Naive thymus-derived CD4-positive, alpha-beta T cell (primary cell): ENCODE measurements around the gene PLIN5. TPM values are rescaled to one million over a fixed set of nuclear protein-coding genes. Genes with fewer than 3 reads are reported as not detected.
A peak's percentile ranks its signal among the peaks of the same experiment; 100 is the strongest.

Experiments used
- ATAC-seq: fragments of 150-1000 bp; cut with Tn5 transposase; 2 replicates; pipeline ENCODE4 v1.10.0; 2021; ENCODE audit warnings: mild to moderate bottlenecking, moderate library complexity
- CTCF ChIA-PET: fragments of 350-600 bp; sonication (Branson Sonifier 250); formaldehyde crosslinking; loops from one replicate; lab custom pipeline; 2021; ENCODE audit warnings: antibody characterized with exemption; lab: Charles Lee
- POLR2A ChIA-PET: fragments of 350-600 bp; sonication (Branson Sonifier 250); formaldehyde crosslinking; loops from one replicate; lab custom pipeline; 2021; ENCODE audit warnings: antibody characterized with exemption, inconsistent platforms; lab: Charles Lee
- DNase-seq, 9 donors: peaks; one replicate each; pipeline versions ENCODE4 v3.0.0 to v3.0.0-alpha.2; 2020 to 2022; ENCODE audit warnings: mixed read lengths in 1 of 9
- H3K27ac ChIP-seq: one replicate; pipeline ENCODE4 v1.7.0; 2013; ENCODE audit warnings: mild to moderate bottlenecking, low read depth, low read length, moderate library complexity
- H3K27me3 ChIP-seq, 2 donors: one replicate each; pipeline ENCODE4 v1.7.0; 2013; ENCODE audit warnings: low read length in 2 of 2, mild to moderate bottlenecking in 2 of 2, moderate library complexity in 2 of 2; ENCODE audit not compliant: control insufficient read depth in 2 of 2, insufficient read depth in 2 of 2
- H3K36me3 ChIP-seq, 3 experiments: 1 replicate in 2 of 3; 2 replicates in 1 of 3; pipeline ENCODE4 v1.7.0; 2013; ENCODE audit warnings: low read length in 3 of 3, mild to moderate bottlenecking in 3 of 3, moderate library complexity in 1 of 3; ENCODE audit not compliant: insufficient read depth in 3 of 3, control insufficient read depth in 2 of 3
- H3K4me1 ChIP-seq, 2 donors: one replicate each; pipeline ENCODE4 v1.7.0; 2013; ENCODE audit warnings: low read length in 2 of 2, mild to moderate bottlenecking in 2 of 2, moderate library complexity in 1 of 2; ENCODE audit not compliant: control insufficient read depth in 2 of 2, insufficient read depth in 2 of 2
- H3K4me3 ChIP-seq: 2 replicates; pipeline ENCODE4 v1.7.0; 2013; ENCODE audit warnings: mild to moderate bottlenecking, low read length
- H3K9me3 ChIP-seq, 3 experiments: 1 replicate in 2 of 3; 2 replicates in 1 of 3; pipeline ENCODE4 v1.7.0; 2013; ENCODE audit warnings: low read length in 3 of 3; ENCODE audit not compliant: control insufficient read depth in 2 of 3
- H3K27ac Mint-ChIP-seq, 9 donors: one replicate each; pipeline ENCODE4 v1.8.0; 2020 to 2022; ENCODE audit warnings: mixed read lengths in 9 of 9, mild to moderate bottlenecking in 8 of 9, moderate library complexity in 5 of 9, inconsistent platforms in 2 of 9
- H3K27me3 Mint-ChIP-seq, 5 donors: one replicate each; pipeline ENCODE4 v1.8.0; 2021 to 2022; ENCODE audit warnings: mixed read lengths in 5 of 5, mild to moderate bottlenecking in 1 of 5
- H3K36me3 Mint-ChIP-seq, 5 donors: one replicate each; pipeline ENCODE4 v1.8.0; 2020 to 2022; ENCODE audit warnings: mixed read lengths in 5 of 5, mild to moderate bottlenecking in 3 of 5, inconsistent platforms in 1 of 5
- H3K4me1 Mint-ChIP-seq, 7 donors: one replicate each; pipeline ENCODE4 v1.8.0; 2020 to 2022; ENCODE audit warnings: mixed read lengths in 7 of 7, mild to moderate bottlenecking in 3 of 7, inconsistent platforms in 1 of 7
- H3K4me3 Mint-ChIP-seq, 10 donors: one replicate each; pipeline ENCODE4 v1.8.0; 2020 to 2022; ENCODE audit warnings: mild to moderate bottlenecking in 10 of 10, mixed read lengths in 10 of 10, moderate library complexity in 6 of 10, inconsistent platforms in 2 of 10
- H3K9me3 Mint-ChIP-seq, 11 donors: one replicate each; pipeline ENCODE4 v1.8.0; 2020 to 2022; ENCODE audit warnings: mixed read lengths in 11 of 11, mild to moderate bottlenecking in 4 of 11, inconsistent platforms in 1 of 11, moderate library complexity in 1 of 11
- intact Hi-C, 2 donors: fragments of 100-400 bp; cut with micrococcal nuclease; formaldehyde crosslinking; loops; one replicate each; pipeline ENCODE4 v1.15.1; 2023
- polyA plus RNA-seq, 2 donors: library from polyadenylated mRNA; unstranded; fragments of 300-500 nt; fragmentation: Illumina TruSeq; gene quantifications; one replicate each; pipeline ENCODE4 v1.2.3, GENCODE V29; 2021
- total RNA-seq, 6 experiments: library from RNA in 5 of 6; stranded (reverse) in 5 of 6; gene quantifications; 1 replicate in 5 of 6; 2 replicates in 1 of 6; pipeline ENCODE4 v1.2.3 and lab custom pipeline; 2021 to 2026

The PLIN5 gene
- total and polyA plus RNA-seq, 7 experiments from 2014 or later = 0.24 to 1.9 (median 1.1) TPM; not detected in 1

GRCh38 chr19:4580021-4580901 is 45.2 kb upstream of the PLIN5 start:
- Mint-ChIP-seq H3K27me3 (peaks cover 46 to 61% (median 57%) of the 10 kb centered on the region in 5 donors), H3K36me3 (peaks cover 0 to 6% (median 0%) of the 10 kb centered on the region in 5 donors), H3K27ac (no peak overlapping the region), H3K4me1 (peaks cover 6 to 13% (median 9%) of the 10 kb centered on the region in 7 donors), H3K4me3 (peak overlapping the region in 2 of 10 donors; percentile 19 to 64), H3K9me3 (peaks cover 0 to 4% (median 0%) of the 10 kb centered on the region in 11 donors)
- ChIA-PET POLR2A (no interaction called here), CTCF (no interaction called here)
- no peaks in the 10 kb centered on the region for H3K9me3 ChIP-seq
- H3K36me3 ChIP-seq = no peaks in the 10 kb centered on the region
- peaks cover 0 to 7% of the 10 kb centered on the region in 2 donors for H3K27me3 ChIP-seq
- H3K4me3 ChIP-seq = no peak overlapping the region
- no peaks in the 10 kb centered on the region for H3K4me1 ChIP-seq
- ATAC-seq (no peak), DNase-seq (no peak)
- H3K27ac ChIP-seq = no peak overlapping the region
- intact Hi-C loops = no loop called here

- Histone ChIP-seq H3K4me3 (no peak overlapping the region), H3K27ac (no peak overlapping the region), H3K27me3 (peaks cover 0 to under 1% of the 10 kb centered on the region in 2 donors), H3K4me1 (no peaks in the 10 kb centered on the region), H3K36me3 (no peaks in the 10 kb centered on the region), H3K9me3 (no peaks in the 10 kb centered on the region)
- POLR2A ChIA-PET = no interaction called here
- Mint-ChIP-seq H3K4me3 (peak overlapping the region in 1 of 10 donors; percentile 52), H3K36me3 (peaks cover 0 to 6% (median 0%) of the 10 kb centered on the region in 5 donors), H3K9me3 (peaks cover 0 to 4% (median 0%) of the 10 kb centered on the region in 11 donors), H3K27ac (no peak overlapping the region), H3K27me3 (peaks cover 42 to 65% (median 57%) of the 10 kb centered on the region in 5 donors), H3K4me1 (peaks cover 6 to 10% (median 9%) of the 10 kb centered on the region in 7 donors)
- CTCF ChIA-PET = interaction anchor here (1.0 kb wide), 1 partner anchor 57 kb away, joined by 3 read pairs; no protein-coding TSS in a partner anchor
- no peak for DNase-seq
- no peak for ATAC-seq
- intact Hi-C loops = loop anchor here (5.0 kb wide), 1 partner anchor 213 kb away; the partner anchor contains the start of gene FEM1A (in 2 of the 2)
These were observed 44.4 kb upstream of the PLIN5 start for GRCh38 chr19:4579389-4579788.

GRCh38 chr19:4578552-4579248 is 43.7 kb upstream of the PLIN5 start:
- ChIA-PET CTCF (interaction anchor here (1.0 kb wide), 1 partner anchor 57 kb away, joined by 3 read pairs; no protein-coding TSS in a partner anchor), POLR2A (no interaction called here)
- Histone ChIP-seq H3K4me3 (no peak overlapping the region), H3K9me3 (no peaks in the 10 kb centered on the region), H3K27me3 (no peaks in the 10 kb centered on the region), H3K36me3 (no peaks in the 10 kb centered on the region), H3K4me1 (no peaks in the 10 kb centered on the region), H3K27ac (no peak overlapping the region)
- intact Hi-C loops = loop anchor here (5.0 kb wide), 1 partner anchor 214 kb away; the partner anchor contains the start of gene FEM1A (in 2 of the 2)
- peaks cover 42 to 68% (median 60%) of the 10 kb centered on the region in 5 donors for H3K27me3 Mint-ChIP-seq
- ATAC-seq (no peak), DNase-seq (no peak)
- no peak overlapping the region for H3K4me3 Mint-ChIP-seq
- H3K36me3 Mint-ChIP-seq = peaks cover 0 to 6% (median 0%) of the 10 kb centered on the region in 5 donors
- peaks cover 0 to 4% (median 0%) of the 10 kb centered on the region in 11 donors for H3K9me3 Mint-ChIP-seq
- H3K27ac Mint-ChIP-seq = peak overlapping the region in 1 of 9 donors; percentile 54
- peaks cover 6 to 10% (median 9%) of the 10 kb centered on the region in 7 donors for H3K4me1 Mint-ChIP-seq

- ChIA-PET CTCF (interaction anchor here (0.9 to 2.7 kb wide), 4 partner anchors 8 to 59 kb away, joined by 3 to 29 read pairs (median 8); no protein-coding TSS in a partner anchor), POLR2A (interaction anchor here (1.5 kb wide), 1 partner anchor 56 kb away, joined by 4 read pairs; no protein-coding TSS in a partner anchor)
- H3K4me3 ChIP-seq = no peak overlapping the region
- no peaks in the 10 kb centered on the region for H3K9me3 ChIP-seq
- H3K36me3 Mint-ChIP-seq = peaks cover 0 to 6% (median 0%) of the 10 kb centered on the region in 5 donors
- no peaks in the 10 kb centered on the region for H3K36me3 ChIP-seq
- H3K27me3 ChIP-seq = no peaks in the 10 kb centered on the region
- H3K9me3 Mint-ChIP-seq = peaks cover 0 to 4% (median 0%) of the 10 kb centered on the region in 11 donors
- H3K4me3 Mint-ChIP-seq = no peak overlapping the region
- DNase-seq = no peak
- H3K27me3 Mint-ChIP-seq = peaks cover 34 to 62% (median 49%) of the 10 kb centered on the region in 5 donors
- intact Hi-C loops = loop anchor here (5.0 kb wide), 1 partner anchor 215 kb away; the partner anchor contains the start of gene FEM1A (in 2 of the 2)
- no peak overlapping the region for H3K27ac Mint-ChIP-seq
- peaks cover 4 to 6% (median 5%) of the 10 kb centered on the region in 7 donors for H3K4me1 Mint-ChIP-seq
- no peak overlapping the region for H3K27ac ChIP-seq
- ATAC-seq = no peak
- no peaks in the 10 kb centered on the region for H3K4me1 ChIP-seq
These were observed 42.2 kb upstream of the PLIN5 start for GRCh38 chr19:4577020-4577782.

GRCh38 chr19:4576016-4576933 is 41.3 kb upstream of the PLIN5 start:
- DNase-seq (peak; percentile 20 to 75 (median 56)), ATAC-seq (peak; percentile 67)
- Histone ChIP-seq H3K27ac (no peak overlapping the region), H3K27me3 (no peaks in the 10 kb centered on the region), H3K4me3 (no peak overlapping the region), H3K9me3 (no peaks in the 10 kb centered on the region), H3K4me1 (no peaks in the 10 kb centered on the region), H3K36me3 (no peaks in the 10 kb centered on the region)
- peaks cover 0 to 3% (median 0%) of the 10 kb centered on the region in 7 donors for H3K4me1 Mint-ChIP-seq
- intact Hi-C loops = loop anchor here (1.0 to 5.0 kb wide), 2 partner anchors 60 to 216 kb away; partner anchors contain the start of gene FEM1A (in 2 of the 2)
- ChIA-PET POLR2A (interaction anchor here (1.5 kb wide), 1 partner anchor 57 kb away, joined by 4 read pairs; no protein-coding TSS in a partner anchor), CTCF (interaction anchor here (0.5 to 2.7 kb wide), 9 partner anchors 9 to 1691 kb away, joined by 3 to 29 read pairs (median 4); no protein-coding TSS in a partner anchor)
- H3K4me3 Mint-ChIP-seq = no peak overlapping the region
- H3K9me3 Mint-ChIP-seq = peaks cover 0 to 4% (median 0%) of the 10 kb centered on the region in 11 donors
- peaks cover 0 to 6% (median 0%) of the 10 kb centered on the region in 5 donors for H3K36me3 Mint-ChIP-seq
- peaks cover 29 to 56% (median 45%) of the 10 kb centered on the region in 5 donors for H3K27me3 Mint-ChIP-seq
- H3K27ac Mint-ChIP-seq = peak overlapping the region in 1 of 9 donors; percentile 41
